HG03159 (cell line): ENCODE measurements around the gene HRH2.
A peak's percentile ranks its signal among the peaks of the same experiment; 100 is the strongest.
"Not testable (repeated sequence)": the region's sequence is repeated elsewhere in the genome, so short reads cannot be mapped to it uniquely, and the experiment has no call there.

Experiments
- ATAC-seq: cut with Tn5 transposase; IDR thresholded peaks from one replicate; pipeline ENCODE4 v1.9.1; 2021; ENCODE audit warnings: mild to moderate bottlenecking, moderate library complexity; ENCODE audit not compliant: unreplicated experiment

The HRH2 gene

DNA sequence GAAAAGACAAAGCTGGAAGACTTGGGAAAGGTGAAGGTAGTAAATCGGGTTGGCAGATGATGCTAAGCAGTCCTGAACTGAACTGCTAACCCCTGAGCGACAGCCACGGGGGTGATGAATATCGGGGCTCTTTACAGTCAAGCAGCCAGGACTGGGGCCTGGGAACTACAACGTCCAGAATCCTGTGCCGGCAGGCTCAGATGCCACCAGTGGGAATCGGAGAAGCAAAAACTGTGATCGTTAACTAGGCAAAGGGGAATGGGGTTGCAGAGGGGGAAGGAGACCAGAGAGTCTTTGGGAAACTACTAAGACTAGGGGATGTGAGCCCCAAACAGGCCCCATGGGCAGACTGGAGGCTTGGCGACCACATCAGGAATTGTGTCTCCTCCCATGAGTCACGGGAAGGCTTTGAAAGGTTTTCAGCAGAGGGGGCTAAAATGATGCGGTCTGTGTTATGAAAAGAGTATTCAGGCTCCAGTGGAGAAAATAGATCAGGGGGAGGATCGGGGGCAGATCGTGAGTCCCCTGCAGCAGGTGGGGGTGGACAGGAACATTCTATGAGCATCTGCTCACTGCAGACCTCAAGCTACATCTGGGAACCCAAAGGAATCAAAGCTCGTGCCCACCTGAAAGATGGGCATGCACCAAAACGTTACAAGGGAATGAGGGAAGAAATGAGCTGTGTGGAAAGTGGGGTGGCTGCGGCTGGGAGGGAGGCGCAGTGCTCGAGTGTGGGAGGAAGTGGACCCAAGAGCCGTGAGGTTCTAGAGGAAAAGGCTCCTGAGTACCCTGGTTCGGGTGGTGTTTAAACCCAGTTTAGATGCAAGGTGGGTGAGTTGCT is 53.8 kb downstream of the HRH2 start:
- ATAC-seq, result no peak

- no peak for ATAC-seq
Measured at GRCh38 chr5:175712313-175712680, 54.4 kb downstream of the HRH2 start.

DNA sequence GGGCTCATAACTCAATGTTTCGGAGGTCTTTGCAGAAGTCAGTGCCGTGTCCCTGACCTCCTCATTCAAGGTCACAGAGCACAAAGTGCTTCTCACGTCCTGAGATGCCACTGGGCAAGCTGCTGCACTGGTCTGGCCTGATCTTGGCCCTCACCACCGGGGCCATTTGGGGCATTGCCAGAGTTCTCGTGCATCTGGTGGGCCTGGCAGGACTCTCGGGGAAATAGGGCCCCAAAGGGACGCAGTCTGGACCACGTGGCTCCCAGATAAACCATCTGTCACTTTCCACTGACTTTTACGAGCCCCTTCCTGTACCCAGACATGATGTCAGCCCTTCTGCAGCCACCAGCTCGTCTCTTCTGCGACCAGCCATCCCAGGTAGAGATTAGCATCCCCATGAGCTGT is 54.8 kb downstream of the HRH2 start:
- ATAC-seq, result no peak

DNA sequence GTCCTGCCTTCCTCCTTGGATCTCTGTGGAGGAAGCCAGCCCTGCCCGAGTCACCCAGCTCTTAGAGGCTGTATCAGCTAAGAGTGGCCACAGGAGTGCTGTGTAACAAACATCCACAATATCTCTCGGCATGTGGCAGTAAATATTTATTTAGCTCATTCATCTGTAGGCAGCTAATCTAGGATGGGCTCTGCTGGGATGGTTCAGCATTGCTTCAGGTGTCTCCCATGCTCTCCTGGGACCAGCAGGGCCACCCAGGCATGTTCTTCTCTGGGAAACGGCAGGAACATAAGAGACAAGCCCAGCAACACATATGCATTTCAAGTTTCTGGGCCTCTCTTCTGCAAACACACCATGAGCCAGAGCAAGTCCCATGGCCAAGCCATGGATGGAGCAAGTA is 56.1 kb downstream of the HRH2 start:
- no peak for ATAC-seq

- ATAC-seq, result no peak
Measured at GRCh38 chr5:175714479-175715085, 56.7 kb downstream of the HRH2 start.

DNA sequence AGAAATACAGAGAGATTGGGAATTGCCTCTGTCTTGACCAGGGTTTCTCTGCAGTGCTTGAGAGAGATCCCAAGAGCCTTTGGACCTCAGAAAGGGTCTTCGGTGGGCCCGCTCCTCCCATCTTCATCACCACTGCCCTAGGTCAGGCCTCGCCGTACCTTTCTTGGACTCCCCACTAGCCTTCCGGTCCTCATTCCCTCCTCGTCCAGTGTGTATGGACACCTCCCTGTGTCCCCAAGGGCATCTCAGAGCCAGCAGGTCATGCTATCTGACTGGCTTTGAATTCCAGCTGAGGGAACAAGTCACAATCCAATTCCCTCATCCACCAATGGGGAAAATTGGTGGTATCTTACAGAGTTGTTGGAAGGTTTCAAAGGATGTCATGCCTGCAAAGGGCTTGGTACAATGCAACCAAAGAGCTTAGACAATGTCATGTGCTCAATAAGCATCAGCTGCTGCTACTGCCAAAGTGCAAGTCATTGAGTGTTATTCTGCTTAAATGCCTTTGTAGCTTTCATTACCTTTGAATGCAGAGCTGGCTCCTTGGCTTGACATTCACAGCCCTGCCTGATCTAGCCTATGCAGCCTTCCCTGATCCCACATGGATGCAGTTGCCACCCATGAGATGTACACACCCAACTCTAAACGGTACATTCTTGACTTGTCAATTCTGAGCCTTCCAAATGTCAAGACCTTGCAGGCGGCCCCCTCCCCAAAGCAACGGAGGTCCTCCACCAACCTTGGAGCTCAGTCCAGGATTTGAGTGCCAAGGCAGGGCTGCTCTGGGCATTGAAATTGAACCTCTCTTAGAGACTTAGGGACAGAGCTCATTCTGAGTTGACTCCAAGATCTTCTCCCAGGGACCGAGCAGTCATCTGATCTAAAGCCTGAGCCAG is 58.0 kb downstream of the HRH2 start:
- no peak for ATAC-seq

- no peak for ATAC-seq
Measured at GRCh38 chr5:175717837-175718236, 60.0 kb downstream of the HRH2 start.

DNA sequence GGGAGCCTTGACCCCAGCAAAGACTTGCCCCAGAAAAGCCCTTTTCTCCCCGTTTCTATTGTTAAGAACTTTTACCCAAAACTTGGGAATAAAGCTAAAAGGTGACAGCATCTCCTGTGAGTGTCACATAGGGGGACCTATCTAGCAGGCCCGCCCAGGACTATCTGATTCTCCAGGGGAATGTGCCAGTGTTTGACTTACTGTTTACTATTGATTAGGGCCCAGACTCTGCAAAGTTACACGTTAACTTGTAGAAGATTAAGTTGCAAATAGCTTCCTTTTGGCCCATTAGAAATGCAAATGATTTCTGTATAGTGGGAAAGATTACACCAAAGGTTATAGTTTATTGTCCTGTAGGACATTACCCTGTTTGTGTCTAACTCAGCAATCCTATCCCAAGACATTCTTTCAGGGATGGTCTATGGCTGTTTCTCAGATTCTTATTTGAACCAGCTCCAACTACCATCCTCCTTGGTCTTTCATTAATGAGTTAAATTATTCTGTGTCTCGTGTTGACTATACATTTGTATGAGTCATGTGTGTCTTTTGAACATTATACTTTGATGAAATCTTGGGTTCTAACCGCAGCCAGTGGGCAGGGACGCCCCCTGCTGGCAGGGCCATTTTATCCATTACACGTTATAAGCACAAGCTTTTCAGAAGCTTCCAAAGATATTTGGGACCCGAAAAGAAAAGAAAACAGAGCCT is 60.7 kb downstream of the HRH2 start:
- ATAC-seq, result no peak

- ATAC-seq, result not testable (repeated sequence)
Measured at GRCh38 chr5:175719109-175719432, 61.2 kb downstream of the HRH2 start.

DNA sequence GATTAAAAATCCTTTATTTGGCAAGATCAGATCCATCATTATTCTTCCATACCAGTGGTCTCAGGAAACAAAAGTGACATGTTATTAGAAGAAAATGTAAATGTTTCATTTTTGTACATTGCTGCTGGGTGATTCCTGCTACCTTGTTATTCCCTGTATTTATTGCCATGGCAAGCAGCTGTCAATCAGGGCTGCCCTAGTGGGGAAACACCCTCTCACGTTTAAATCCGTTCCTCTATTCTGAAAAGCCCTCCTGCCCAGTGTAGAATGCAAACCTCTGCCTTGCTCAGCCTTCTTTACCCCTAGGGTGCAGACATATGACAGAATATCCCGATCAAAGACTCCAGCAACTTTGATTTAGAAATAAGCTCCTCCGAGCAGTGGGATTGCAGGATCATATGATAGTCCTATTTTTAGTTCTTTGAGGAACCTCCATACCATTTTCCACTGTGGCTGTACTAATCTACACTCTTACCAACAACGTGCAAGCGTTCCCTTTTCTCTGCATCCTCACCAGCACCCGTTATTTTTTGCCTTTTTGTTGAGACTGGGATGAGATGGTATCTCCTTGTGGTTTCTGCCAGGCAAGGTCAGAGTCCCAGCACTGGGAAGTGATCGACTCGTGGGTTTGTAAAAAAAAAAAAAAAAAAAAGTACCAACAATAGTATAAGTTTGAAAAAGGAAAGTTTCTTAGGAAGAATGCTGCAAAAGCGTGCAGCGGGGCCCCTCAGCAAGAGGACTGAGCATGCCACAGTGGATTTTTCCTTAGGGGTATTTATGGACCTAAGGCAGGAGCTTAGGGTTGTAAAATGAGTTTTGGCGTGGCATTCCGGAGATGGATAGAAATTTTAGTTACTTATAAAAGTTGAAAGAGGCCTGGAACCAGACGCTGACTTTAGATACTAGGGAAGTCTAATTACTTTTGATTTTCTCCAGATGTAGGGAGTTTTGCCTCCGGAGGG is 66.7 kb downstream of the HRH2 start:
- ATAC-seq, result no peak

GRCh38 chr5:175728316-175728715 is 70.4 kb downstream of the HRH2 start:
- ATAC-seq, result no peak

- ATAC-seq, result peak; percentile 10
Measured at GRCh38 chr5:175728885-175729828, 71.3 kb downstream of the HRH2 start.

- peak; percentile 85 for ATAC-seq
Measured at GRCh38 chr5:175729829-175730277, 72.0 kb downstream of the HRH2 start.

GRCh38 chr5:175731172-175731571 is 73.3 kb downstream of the HRH2 start:
- ATAC-seq, result no peak

- no peak for ATAC-seq
Measured at GRCh38 chr5:175731756-175732465, 74.0 kb downstream of the HRH2 start.

DNA sequence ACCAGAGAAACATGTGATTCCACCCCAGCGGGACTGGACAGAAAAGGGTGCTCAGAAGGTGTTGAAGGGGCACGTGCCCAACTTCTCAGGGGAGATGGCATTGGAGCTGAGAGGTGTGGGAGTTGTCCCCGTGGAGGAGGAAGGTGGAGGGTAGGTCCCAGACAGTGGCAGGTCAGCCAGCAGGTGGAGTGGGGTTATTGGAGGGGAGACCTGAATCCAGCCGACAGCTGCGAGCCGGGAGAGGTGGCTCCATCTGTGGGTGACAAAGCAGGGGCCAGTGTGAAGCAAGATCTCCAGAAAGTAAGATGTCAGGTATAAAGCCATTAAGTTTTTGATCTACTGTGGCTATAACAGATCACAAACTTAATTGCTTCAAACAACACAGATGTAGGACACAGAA is 75.1 kb downstream of the HRH2 start:
- no peak for ATAC-seq

DNA sequence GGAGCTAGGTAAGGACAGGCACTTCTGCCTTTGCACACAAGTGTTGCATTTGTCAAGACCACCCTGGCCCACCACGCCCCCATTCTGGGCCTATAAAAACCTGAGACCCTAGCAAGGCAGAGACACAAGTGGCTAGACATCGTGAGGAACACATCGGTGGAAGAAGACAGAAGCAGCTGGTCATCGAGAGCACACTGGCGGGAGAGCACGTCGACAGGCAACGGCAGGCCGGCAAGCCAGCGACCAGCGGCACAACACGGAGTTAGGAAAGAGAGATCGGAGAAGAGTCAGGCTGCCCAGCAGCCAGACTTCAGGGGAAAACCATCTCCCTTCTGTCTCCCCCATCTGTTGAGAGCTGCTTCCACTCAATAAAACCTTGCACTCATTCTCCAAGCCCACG is 76.1 kb downstream of the HRH2 start:
- ATAC-seq, result no peak

DNA sequence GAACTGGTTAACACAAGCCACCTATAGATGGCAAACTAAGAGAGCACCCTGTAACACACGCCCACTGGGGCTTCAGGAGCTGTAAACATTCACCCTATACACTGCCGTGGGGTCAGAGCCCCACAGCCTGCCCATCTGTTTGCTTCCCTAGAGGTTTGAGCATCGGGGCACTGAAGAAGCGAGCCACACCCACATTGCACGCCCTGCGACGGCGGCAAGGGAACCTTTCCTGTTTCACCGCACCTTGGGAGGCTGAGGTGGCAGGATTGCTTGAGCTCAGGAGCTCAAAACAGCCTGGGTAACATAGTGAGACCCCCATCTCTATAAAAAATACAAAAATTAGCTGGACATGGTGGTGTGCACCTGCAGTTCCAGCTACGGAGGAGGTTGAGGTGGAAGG is 76.6 kb downstream of the HRH2 start:
- ATAC-seq, result no peak
